ENCODE data around the gene DPF3. TPM values are rescaled to one million over a fixed set of nuclear protein-coding genes. Genes with fewer than 3 reads are reported as not detected.

The DPF3 gene
- total RNA-seq, 1 donor from 2014 or later, result 2.0 TPM

GRCh38 chr14:72800848-72801370 lies 93.0 kb downstream of the DPF3 start:
- no peak for DNase-seq (ENCODE audit: low spot score)

GRCh38 chr14:72800296-72800695 lies 93.6 kb downstream of the DPF3 start:
- no peak for DNase-seq (ENCODE audit: low spot score)

GRCh38 chr14:72796935-72797334 lies 97.0 kb downstream of the DPF3 start:
- no peak for DNase-seq (ENCODE audit: low spot score)

GRCh38 chr14:72793156-72793939 lies 100.6 kb downstream of the DPF3 start:
- no peak for DNase-seq (ENCODE audit: low spot score)

- DNase-seq (ENCODE audit: low spot score), result no peak
Observed at GRCh38 chr14:72792051-72792788, 101.7 kb downstream of the DPF3 start.

GRCh38 chr14:72790887-72791566 lies 102.9 kb downstream of the DPF3 start:
- no peak for DNase-seq (ENCODE audit: low spot score)

- DNase-seq (ENCODE audit: low spot score), result no peak
Observed at GRCh38 chr14:72788972-72789728, 104.8 kb downstream of the DPF3 start.

- no peak for DNase-seq (ENCODE audit: low spot score)
Observed at GRCh38 chr14:72788255-72788654, 105.6 kb downstream of the DPF3 start.

- DNase-seq (ENCODE audit: low spot score), result no peak
Observed at GRCh38 chr14:72787841-72788240, 106.1 kb downstream of the DPF3 start.

- DNase-seq (ENCODE audit: low spot score), result no peak
Observed at GRCh38 chr14:72786378-72787350, 107.2 kb downstream of the DPF3 start.

- no peak for DNase-seq (ENCODE audit: low spot score)
Observed at GRCh38 chr14:72783741-72784140, 110.2 kb downstream of the DPF3 start.

GRCh38 chr14:72782817-72783216 lies 111.1 kb downstream of the DPF3 start:
- DNase-seq (ENCODE audit: low spot score), result no peak

GRCh38 chr14:72781561-72782508 lies 112.1 kb downstream of the DPF3 start:
- no peak for DNase-seq (ENCODE audit: low spot score)

- DNase-seq (ENCODE audit: low spot score), result no peak
Observed at GRCh38 chr14:72780751-72781150, 113.2 kb downstream of the DPF3 start.

GRCh38 chr14:72779679-72780078 lies 114.2 kb downstream of the DPF3 start:
- DNase-seq (ENCODE audit: low spot score), result no peak

GRCh38 chr14:72777636-72778035 lies 116.3 kb downstream of the DPF3 start:
- DNase-seq (ENCODE audit: low spot score), result no peak

- no peak for DNase-seq (ENCODE audit: low spot score)
Observed at GRCh38 chr14:72776701-72777261, 117.1 kb downstream of the DPF3 start.

GRCh38 chr14:72775923-72776554 lies 117.9 kb downstream of the DPF3 start:
- DNase-seq (ENCODE audit: low spot score), result no peak

Measured in ureter (tissue), 1 donor.